Cardiac septum (tissue), 1 donor: ENCODE data around the gene RPRML. TPM values are rescaled to one million over a fixed set of nuclear protein-coding genes. Genes with fewer than 3 reads are reported as not detected.

ENCODE experiments used
- microRNA-seq: library from miRNA; unstranded; fragments of <30 nt; microRNA quantifications from one replicate; pipeline ENCODE4 v1.2.0, GENCODE V29; 2020
- total RNA-seq: library from RNA; stranded (reverse); fragmentation: NEBNext Ultra II Directional; extraction: Animal tissue kit (Norgen Biotek cat#: 25700); gene quantifications from one replicate; pipeline ENCODE4 v1.2.1, GENCODE V29; 2021
- donor health status: DM: no; HTN: no; CAD: no.

The RPRML gene
- total RNA-seq, 1 donor from 2014 or later: 0.38 TPM

Small RNA genes within 50 kb of the gene (microRNA-seq; reads per million reads assigned to microRNA genes)
- not detected for gene MIR5089

Other genes starting within 250 kb of the RPRML start
- 0.89 TPM for gene WNT3, start 160.6 kb downstream of the RPRML start, total RNA-seq
- 0.62 TPM for gene WNT9B, start 127.7 kb downstream of the RPRML start, total RNA-seq
- 45.9 TPM for gene GOSR2, start 56.1 kb downstream of the RPRML start, total RNA-seq
- 81.2 TPM for gene CDC27, start 210.0 kb upstream of the RPRML start, total RNA-seq
- gene MYL4, start 230.1 kb upstream of the RPRML start, total RNA-seq: 113 TPM